C4-2B (cell line): Measurements from ENCODE around the gene F5.

ENCODE experiments used
- CTCF ChIP-seq: fragments of 450-650 bp; conservative IDR thresholded peaks from 2 replicates; pipeline ENCODE4 v1.5.1; 2017; ENCODE audit warnings: mild to moderate bottlenecking
- ZFX ChIP-seq: fragments of 450-650 bp; IDR thresholded peaks from 2 replicates; pipeline ENCODE4 v1.6.1; 2017

DNA sequence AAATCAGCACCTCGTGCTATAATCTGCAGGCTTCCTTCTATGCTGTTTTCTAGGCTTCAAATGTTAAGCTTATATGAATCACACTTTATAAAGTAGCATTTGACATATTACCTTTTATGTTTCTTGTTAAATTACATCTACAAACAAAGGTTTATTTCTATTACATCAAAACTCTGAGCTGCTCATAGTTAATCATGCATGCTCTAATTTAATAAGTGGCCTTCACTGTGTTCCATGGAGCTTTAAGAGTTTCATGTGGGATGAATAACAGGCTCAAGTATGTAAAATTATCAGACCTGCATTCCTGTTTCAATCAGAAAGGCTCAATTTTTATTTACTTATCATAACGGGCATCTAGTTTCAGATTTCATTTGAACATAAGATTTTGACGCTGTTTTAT lies 113.5 kb downstream of the F5 start:
- TF ChIP-seq CTCF (no peak), ZFX (no peak)
